GM21825 (cell line): ENCODE results near the gene AUP1.
A peak's percentile ranks its signal among the peaks of the same experiment; 100 is the strongest.
"Not testable (repeated sequence)": the region's sequence is repeated elsewhere in the genome, so short reads cannot be mapped to it uniquely, and the experiment has no call there.

ENCODE experiments used
- ATAC-seq: cut with Tn5 transposase; IDR thresholded peaks from one replicate; pipeline ENCODE4 v1.9.1; 2021; ENCODE audit warnings: mild to moderate bottlenecking, moderate library complexity; ENCODE audit not compliant: unreplicated experiment

Gene AUP1

DNA sequence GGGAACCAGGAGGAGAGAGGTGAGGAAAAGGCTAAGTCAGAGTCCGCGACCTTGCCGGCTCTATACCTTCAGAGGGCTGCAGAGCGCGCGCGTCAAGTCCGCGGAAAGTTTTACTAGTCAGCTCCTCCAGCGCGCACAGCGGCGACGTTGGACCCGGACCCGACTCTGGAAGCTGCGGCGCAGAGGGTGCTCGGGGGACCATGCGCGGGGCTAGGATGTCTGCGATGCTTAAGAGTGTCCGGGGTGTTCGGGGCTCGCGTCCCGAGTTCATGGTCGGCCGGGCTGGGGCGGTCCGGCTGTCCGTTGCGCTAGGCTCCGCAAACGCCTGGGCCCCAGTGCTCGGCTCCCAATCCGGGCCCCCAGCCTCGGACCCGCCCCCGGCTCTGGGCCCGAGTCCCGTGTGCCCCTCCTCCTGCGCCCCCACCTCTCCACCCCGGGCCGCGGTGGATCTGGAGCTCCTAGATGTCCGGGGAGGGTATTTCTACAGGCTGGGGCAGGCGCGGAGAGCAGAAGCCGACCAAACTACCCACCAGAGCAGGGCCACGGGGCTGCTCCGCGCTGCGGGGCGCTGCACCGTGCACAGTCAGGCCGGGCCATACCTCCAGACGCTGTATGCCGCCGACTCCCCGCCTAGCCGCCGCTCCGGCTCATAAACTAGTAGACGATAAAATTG is 30.1 kb downstream of the AUP1 start, which contains the start of gene LBX2:
TSS of gene LBX2 (minus strand) at position 337 of the 673 bp plus-strand sequence. CDS start at position 271, 66 bp downstream.
- no peak for ATAC-seq

DNA sequence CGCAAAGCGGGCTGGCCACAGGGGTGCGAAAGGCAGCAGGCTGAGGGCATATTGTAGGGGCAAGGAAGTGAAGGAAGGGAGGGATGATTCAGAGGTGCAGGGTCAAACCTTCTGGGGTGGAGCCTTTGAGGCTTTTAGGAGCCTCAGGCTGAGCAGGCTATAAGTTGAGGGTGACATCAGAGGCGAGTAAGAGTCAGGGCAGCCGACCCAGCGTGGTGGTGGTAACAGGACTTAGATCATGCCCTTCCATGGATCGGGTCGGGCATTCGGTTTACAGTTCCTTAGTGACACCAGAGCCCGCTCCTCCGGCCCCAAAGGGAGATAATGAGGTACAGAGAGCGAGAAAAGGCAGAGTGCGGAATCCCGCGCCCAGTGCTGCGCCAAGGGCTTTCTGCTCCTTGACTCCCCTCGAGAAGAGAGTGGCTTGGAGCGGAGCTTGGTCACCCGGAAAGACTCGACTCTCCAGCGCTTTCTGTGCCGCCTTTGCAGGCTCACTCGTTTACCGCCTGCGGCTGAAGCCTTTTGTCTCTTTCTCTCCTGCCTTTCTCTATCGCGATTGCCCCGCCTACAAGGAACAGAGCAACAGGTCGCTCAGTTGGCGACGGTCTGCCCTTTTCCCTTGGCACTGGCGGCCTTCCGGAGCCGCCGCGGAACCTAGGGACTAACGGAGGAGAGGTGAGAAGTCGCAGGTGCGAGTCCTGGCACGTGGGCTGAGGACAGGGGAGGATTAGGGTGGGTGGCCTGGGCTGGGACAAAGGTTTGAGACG is 30.8 kb downstream of the AUP1 start:
- ATAC-seq: no peak

DNA sequence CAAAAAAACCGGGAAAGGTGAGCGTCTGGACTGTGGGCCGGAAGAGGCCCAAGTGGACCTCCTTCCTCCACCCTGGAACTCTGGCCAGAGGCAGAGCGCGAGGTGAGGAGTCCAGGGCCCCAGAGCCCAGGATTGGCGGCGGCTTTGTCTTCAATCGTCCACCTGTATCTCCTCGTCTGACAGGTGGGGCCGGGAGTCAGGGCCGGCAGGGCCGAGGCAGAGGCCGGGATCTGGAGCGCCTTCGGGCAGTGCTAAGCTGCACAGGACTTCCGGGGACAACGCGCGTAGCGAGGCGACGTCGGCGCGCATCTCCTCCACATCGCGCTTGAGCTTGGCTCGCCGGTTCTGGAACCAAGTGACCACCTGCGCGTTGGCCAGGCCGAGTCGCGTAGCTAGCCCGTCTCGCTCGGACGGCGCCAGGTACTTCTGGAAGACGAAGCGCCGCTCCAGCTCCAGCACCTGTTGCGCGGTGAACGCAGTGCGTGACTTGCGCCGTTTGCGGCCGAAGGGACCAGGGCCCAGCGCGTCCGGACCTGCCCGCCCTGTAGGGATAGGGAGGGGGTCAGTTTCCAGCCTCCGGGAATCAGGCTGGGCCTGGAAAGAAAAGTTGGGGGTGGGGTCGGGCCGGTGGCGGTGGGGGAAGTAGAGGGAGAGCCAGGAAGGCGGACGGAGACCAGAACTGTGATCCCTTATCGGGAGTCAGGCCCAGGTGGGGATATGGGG is 31.6 kb downstream of the AUP1 start:
- no peak for ATAC-seq

DNA sequence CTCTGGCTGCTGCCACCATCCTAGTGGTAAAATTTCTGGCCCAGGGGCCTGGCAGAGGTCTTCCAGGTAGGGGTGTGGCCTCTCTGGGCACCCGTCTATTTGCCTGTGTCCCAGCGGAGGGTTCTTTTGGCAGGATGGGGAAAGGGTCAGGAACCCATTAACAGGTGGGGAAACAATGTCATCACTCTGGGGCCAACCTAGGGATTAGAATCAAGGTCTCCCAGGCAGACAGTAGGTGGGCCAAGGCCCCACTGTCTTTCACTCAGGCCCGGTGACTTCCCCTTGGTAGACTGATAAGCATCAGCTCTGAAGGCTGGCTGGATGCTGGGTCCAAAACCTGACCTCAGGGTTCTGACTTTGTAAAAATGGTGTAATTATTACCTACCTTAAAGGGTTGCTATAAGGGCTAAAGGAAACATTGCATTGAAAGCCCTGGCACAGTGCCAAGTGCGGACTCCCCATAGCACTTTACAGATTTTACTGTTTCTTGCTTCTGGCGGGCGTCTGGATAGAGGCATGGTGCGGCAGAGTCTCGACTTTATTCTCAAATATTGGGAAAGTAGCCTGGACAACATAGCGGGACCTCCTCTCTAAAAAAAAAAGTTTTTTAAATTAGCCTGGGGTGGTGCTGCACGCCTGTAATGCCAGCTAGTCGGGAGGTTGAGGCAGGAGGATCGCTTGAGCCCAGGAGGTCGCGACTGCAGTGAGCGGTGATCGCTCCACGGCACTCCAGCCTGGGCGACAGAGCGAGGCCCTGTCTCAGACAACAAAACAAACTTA is 32.3 kb downstream of the AUP1 start:
- no peak for ATAC-seq

DNA sequence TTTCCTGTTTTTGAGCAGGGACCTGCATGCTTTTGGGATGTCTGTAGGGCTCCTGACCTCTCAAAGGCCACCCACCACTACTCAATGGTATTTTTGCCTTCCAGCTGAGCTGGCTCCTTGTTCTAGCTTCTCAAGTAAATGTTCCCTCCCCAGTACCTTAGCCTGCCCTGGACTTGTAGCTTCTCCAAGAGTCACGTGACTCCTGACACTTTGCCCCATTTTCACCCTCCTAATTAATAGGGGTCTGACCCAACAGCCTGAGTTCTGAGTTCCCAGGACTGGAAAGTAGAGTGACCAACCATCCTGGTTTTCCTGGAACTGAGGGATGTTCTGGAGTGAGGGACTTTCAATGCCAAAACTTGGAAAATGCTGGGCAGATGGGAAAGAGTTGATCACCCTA is 34.1 kb downstream of the AUP1 start:
- no peak for ATAC-seq

DNA sequence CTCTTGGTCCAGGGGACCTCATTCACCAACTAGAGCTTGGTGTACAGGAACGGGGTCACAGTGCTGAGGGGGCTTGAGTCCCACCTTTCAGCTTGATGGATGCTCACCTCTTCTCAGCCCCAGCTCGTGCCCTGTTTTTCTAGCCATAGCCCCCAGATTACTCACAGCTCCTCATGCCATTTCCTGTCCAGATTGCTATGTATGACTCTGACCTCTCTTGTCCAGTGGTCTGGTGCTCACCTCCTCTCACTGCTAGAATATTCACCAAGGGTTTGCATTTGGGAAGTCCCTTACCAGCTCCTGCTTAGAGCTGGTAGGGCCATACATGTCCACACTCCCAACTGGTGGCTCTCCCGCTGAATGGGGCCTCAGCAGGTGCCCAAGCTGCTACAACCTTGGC is 36.0 kb downstream of the AUP1 start:
- no peak for ATAC-seq

DNA sequence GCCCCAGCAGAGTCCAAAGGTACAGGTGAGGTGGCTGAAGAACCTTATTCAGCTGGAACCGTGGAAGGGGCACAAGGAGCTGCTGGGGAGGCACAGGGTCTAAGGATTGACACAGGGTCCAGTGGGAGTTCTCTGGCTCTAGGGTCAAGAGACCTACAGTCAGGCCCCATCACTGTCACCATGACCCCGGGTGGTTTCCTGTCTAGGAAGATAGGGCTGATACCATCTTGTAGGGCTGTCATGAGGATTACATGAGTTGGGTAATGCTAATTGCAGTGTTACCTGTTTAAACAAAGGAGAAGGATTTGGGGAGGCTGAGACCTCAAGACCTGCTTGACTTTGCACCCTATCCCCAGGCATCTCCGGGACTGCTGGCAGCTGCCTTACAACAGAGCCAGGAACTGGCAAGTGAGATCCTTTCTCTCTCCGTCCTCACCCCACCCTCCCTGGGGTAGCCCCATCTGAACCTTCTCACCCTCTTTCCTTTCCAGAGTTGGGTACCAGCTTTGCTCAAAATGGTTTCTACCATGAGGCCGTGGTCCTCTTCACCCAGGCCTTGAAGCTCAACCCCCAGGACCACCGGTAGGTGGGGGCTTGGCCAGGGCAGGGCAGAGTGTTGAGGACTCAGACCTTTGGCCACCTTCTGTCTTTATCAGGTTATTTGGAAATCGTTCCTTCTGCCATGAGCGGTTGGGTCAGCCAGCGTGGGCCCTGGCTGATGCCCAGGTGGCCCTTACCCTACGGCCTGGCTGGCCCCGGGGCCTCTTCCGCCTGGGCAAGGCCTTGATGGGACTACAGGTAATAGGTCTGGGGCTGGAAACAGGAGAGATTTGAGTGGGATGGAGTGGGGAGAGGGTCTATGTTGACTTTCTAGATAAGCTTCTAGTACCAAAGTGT is 37.6 kb downstream of the AUP1 start:
- no peak for ATAC-seq

GRCh38 chr2:74489906-74490305 is 39.6 kb downstream of the AUP1 start:
- ATAC-seq: no peak

GRCh38 chr2:74488643-74489481 is 40.6 kb downstream of the AUP1 start:
- ATAC-seq: no peak

DNA sequence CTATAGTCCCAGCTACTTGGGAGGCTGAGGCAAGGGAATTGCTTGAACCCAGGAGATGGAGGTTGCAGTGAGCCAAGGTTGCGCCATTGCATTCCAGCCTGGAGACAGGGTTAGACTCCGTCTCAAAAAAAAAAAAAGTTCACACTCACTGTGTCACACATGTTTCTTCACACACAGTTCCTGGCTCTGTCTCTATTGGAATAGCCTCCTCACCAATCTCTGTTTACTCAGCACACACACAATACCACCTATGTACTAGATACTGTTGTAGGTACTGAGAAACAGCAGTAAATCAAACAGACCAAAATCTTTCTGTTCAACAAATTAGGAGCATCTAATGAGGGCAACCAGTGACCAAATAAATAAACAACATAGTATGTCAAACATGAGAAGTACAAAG is 43.4 kb downstream of the AUP1 start:
- ATAC-seq: no peak

- ATAC-seq: not testable (repeated sequence)
Measured at GRCh38 chr2:74483675-74484164, 45.8 kb downstream of the AUP1 start.

GRCh38 chr2:74482801-74483674 is 46.5 kb downstream of the AUP1 start, which contains the start of the genes CCDC142 and TTC31:
CCDC142 (minus strand) TSS chr2:74482998; CDS start chr2:74482837, 161 bp downstream.
TTC31 (plus strand) TSS chr2:74483081; CDS start chr2:74483096, 15 bp downstream.
- ATAC-seq: peak; percentile 87

- peak; percentile 39 for ATAC-seq
Measured at GRCh38 chr2:74481961-74482800, 47.3 kb downstream of the AUP1 start.

GRCh38 chr2:74481431-74481830 is 48.1 kb downstream of the AUP1 start:
- no peak for ATAC-seq
